HG03521 (cell line): ENCODE data around the gene ZBTB20.

Experiments
- ATAC-seq: cut with Tn5 transposase; IDR thresholded peaks from one replicate; pipeline ENCODE4 v1.9.1; 2021; ENCODE audit warnings: mild to moderate bottlenecking, moderate library complexity; ENCODE audit not compliant: unreplicated experiment

ZBTB20 gene

GRCh38 chr3:114606336-114606735 is 540.8 kb downstream of the ZBTB20 start:
- no peak for ATAC-seq

GRCh38 chr3:114600571-114600970 is 546.5 kb downstream of the ZBTB20 start:
- ATAC-seq = no peak

GRCh38 chr3:114597871-114598270 is 549.2 kb downstream of the ZBTB20 start:
- no peak for ATAC-seq

- no peak for ATAC-seq
Measured at GRCh38 chr3:114597012-114597411, 550.1 kb downstream of the ZBTB20 start.

- no peak for ATAC-seq
Measured at GRCh38 chr3:114596147-114596546, 550.9 kb downstream of the ZBTB20 start.

- no peak for ATAC-seq
Measured at GRCh38 chr3:114595522-114596028, 551.5 kb downstream of the ZBTB20 start.

GRCh38 chr3:114590309-114591047 is 556.6 kb downstream of the ZBTB20 start:
- ATAC-seq = no peak

- no peak for ATAC-seq
Measured at GRCh38 chr3:114587986-114588385, 559.1 kb downstream of the ZBTB20 start.

- no peak for ATAC-seq
Measured at GRCh38 chr3:114586119-114586518, 561.0 kb downstream of the ZBTB20 start.

- no peak for ATAC-seq
Measured at GRCh38 chr3:114585687-114586086, 561.4 kb downstream of the ZBTB20 start.

GRCh38 chr3:114584734-114585371 is 562.2 kb downstream of the ZBTB20 start:
- ATAC-seq = no peak

GRCh38 chr3:114582929-114583328 is 564.2 kb downstream of the ZBTB20 start:
- ATAC-seq = peak; percentile 78

GRCh38 chr3:114572364-114573062 is 574.6 kb downstream of the ZBTB20 start:
- ATAC-seq = no peak

GRCh38 chr3:114571363-114571762 is 575.7 kb downstream of the ZBTB20 start:
- ATAC-seq = no peak

- ATAC-seq = no peak
Measured at GRCh38 chr3:114569186-114569585, 577.9 kb downstream of the ZBTB20 start.

GRCh38 chr3:114567771-114568170 is 579.3 kb downstream of the ZBTB20 start:
- no peak for ATAC-seq

- ATAC-seq = no peak
Measured at GRCh38 chr3:114566767-114567166, 580.3 kb downstream of the ZBTB20 start.

- peak; percentile 73 for ATAC-seq
Measured at GRCh38 chr3:114566162-114566755, 580.8 kb downstream of the ZBTB20 start.

GRCh38 chr3:114565216-114565615 is 581.9 kb downstream of the ZBTB20 start:
- ATAC-seq = no peak

- no peak for ATAC-seq
Measured at GRCh38 chr3:114563720-114564119, 583.4 kb downstream of the ZBTB20 start.

GRCh38 chr3:114562557-114562956 is 584.5 kb downstream of the ZBTB20 start:
- no peak for ATAC-seq
